Fibroblast of lung (primary cell): ENCODE measurements around the gene TLE1.

Source experiments
- CTCF ChIP-seq, 2 donors: IDR thresholded peaks in 1 of 2; conservative IDR thresholded peaks in 1 of 2; 1 replicate in 1 of 2; 2 replicates in 1 of 2; pipeline ENCODE4 v1.5.1; 2011 to 2012; ENCODE audit warnings: low read length in 2 of 2, control low read depth in 1 of 2, inconsistent platforms in 1 of 2, low read depth in 1 of 2, mild to moderate bottlenecking in 1 of 2
- EZH2 ChIP-seq: IDR thresholded peaks from 2 replicates; pipeline ENCODE4 v1.5.1; 2012; ENCODE audit warnings: low read length, control low read depth, mild to moderate bottlenecking; ENCODE audit errors: missing control alignments

GRCh38 chr9:81542118-81542889 lies 147.0 kb downstream of the TLE1 start:
- TF ChIP-seq CTCF (conservative IDR thresholded peaks at IDR 0.05 in 1 of 2, IDR thresholded peaks at IDR 0.05 in 1 of 2; ENCODE audit: low read depth in 1 of 2, low read length in 2 of 2) (no peak), EZH2 (no peak)
